Measurements from ENCODE around the gene SPECC1.

The SPECC1 gene

GRCh38 chr17:20197272-20197926 lies 188.2 kb downstream of the SPECC1 start:
- TF ChIP-seq CTCF (IDR thresholded peaks at IDR 0.05; ENCODE audit: insufficient read depth, low read length): no peak
- no peak for TF ChIP-seq POLR2AphosphoS5 (IDR thresholded peaks at IDR 0.05; ENCODE audit: low read depth)
- no peak overlapping the region for H3K4me3 ChIP-seq (replicated peaks; ENCODE audit: insufficient read depth, low read length)
- no peak overlapping the region for H3K27ac ChIP-seq (replicated peaks)
- no peak for DNase-seq (ENCODE audit: low read depth in 1 of 2, low spot score in 1 of 2)
- H3K27me3 ChIP-seq (ENCODE audit: insufficient read depth, poor library complexity, severe bottlenecking): no peaks in the 10 kb centered on the region

GRCh38 chr17:20200016-20200795 lies 191.0 kb downstream of the SPECC1 start:
- TF ChIP-seq SPI1 (IDR thresholded peaks at IDR 0.05; ENCODE audit: borderline replicate concordance, low read depth) (no peak), POLR2AphosphoS5 (IDR thresholded peaks at IDR 0.05; ENCODE audit: low read depth) (no peak), GABPA (IDR thresholded peaks at IDR 0.05; ENCODE audit: low read depth) (no peak)
- TF ChIP-seq, protein P1, sequence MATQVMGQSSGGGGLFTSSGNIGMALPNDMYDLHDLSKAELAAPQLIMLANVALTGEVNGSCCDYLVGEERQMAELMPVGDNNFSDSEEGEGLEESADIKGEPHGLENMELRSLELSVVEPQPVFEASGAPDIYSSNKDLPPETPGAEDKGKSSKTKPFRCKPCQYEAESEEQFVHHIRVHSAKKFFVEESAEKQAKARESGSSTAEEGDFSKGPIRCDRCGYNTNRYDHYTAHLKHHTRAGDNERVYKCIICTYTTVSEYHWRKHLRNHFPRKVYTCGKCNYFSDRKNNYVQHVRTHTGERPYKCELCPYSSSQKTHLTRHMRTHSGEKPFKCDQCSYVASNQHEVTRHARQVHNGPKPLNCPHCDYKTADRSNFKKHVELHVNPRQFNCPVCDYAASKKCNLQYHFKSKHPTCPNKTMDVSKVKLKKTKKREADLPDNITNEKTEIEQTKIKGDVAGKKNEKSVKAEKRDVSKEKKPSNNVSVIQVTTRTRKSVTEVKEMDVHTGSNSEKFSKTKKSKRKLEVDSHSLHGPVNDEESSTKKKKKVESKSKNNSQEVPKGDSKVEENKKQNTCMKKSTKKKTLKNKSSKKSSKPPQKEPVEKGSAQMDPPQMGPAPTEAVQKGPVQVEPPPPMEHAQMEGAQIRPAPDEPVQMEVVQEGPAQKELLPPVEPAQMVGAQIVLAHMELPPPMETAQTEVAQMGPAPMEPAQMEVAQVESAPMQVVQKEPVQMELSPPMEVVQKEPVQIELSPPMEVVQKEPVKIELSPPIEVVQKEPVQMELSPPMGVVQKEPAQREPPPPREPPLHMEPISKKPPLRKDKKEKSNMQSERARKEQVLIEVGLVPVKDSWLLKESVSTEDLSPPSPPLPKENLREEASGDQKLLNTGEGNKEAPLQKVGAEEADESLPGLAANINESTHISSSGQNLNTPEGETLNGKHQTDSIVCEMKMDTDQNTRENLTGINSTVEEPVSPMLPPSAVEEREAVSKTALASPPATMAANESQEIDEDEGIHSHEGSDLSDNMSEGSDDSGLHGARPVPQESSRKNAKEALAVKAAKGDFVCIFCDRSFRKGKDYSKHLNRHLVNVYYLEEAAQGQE (IDR thresholded peaks at IDR 0.05; ENCODE audit: insufficient replicate concordance, low read depth): no peak
- Histone ChIP-seq H3K27ac (replicated peaks) (no peak overlapping the region), H3K4me3 (replicated peaks; ENCODE audit: insufficient read depth, low read length) (no peak overlapping the region), H3K27me3 (ENCODE audit: insufficient read depth, poor library complexity, severe bottlenecking) (no peaks in the 10 kb centered on the region)
- DNase-seq (ENCODE audit: low read depth in 1 of 2, low spot score in 1 of 2): no peak

GRCh38 chr17:20200865-20201458 lies 191.8 kb downstream of the SPECC1 start:
- Histone ChIP-seq H3K4me3 (replicated peaks; ENCODE audit: insufficient read depth, low read length) (no peak overlapping the region), H3K27ac (replicated peaks) (no peak overlapping the region), H3K27me3 (ENCODE audit: insufficient read depth, poor library complexity, severe bottlenecking) (no peaks in the 10 kb centered on the region)
- no peak for DNase-seq (ENCODE audit: low read depth in 1 of 2, low spot score in 1 of 2)
- no peak for TF ChIP-seq GABPA (IDR thresholded peaks at IDR 0.05; ENCODE audit: low read depth)
- no peak for TF ChIP-seq POLR2AphosphoS5 (IDR thresholded peaks at IDR 0.05; ENCODE audit: low read depth)
- TF ChIP-seq SPI1 (IDR thresholded peaks at IDR 0.05; ENCODE audit: borderline replicate concordance, low read depth): no peak
- no peak for TF ChIP-seq CTCF (IDR thresholded peaks at IDR 0.05; ENCODE audit: insufficient read depth, low read length)
- TF ChIP-seq, protein P1 (IDR thresholded peaks at IDR 0.05; ENCODE audit: insufficient replicate concordance, low read depth): no peak

DNA sequence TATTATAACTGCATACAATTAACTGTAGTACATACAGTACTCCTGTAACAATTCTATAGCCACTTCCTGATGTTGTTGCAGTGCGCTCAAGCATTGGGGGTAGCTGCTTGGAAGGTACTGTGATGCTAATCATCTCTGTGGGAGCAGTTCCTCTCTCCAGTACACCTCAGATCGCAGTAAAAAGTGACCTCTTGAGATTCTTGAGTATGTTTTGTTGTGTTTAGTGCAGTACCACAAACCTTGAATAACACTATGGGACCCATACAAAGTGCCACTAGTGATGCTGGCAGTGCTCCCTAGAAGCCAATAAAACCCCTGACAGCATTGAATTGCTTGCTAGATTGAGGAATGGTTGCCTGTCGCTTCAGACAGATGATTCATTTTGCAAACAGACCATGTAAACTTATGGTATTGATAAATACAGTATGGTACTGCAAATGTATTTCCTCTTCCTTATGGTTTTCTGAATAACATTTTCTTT lies 193.0 kb downstream of the SPECC1 start:
- TF ChIP-seq SPI1 (IDR thresholded peaks at IDR 0.05; ENCODE audit: borderline replicate concordance, low read depth) (no peak), POLR2AphosphoS5 (IDR thresholded peaks at IDR 0.05; ENCODE audit: low read depth) (no peak), CTCF (IDR thresholded peaks at IDR 0.05; ENCODE audit: insufficient read depth, low read length) (no peak)
- TF ChIP-seq, protein P1 (IDR thresholded peaks at IDR 0.05; ENCODE audit: insufficient replicate concordance, low read depth): no peak
- no peak for DNase-seq (ENCODE audit: low read depth in 1 of 2, low spot score in 1 of 2)

More for the DNA sequence above, 193.0 kb downstream of the SPECC1 start:
- H3K27ac ChIP-seq (replicated peaks): no peak overlapping the region
- no peak overlapping the region for H3K4me3 ChIP-seq (replicated peaks; ENCODE audit: insufficient read depth, low read length)
- no peaks in the 10 kb centered on the region for H3K27me3 ChIP-seq (ENCODE audit: insufficient read depth, poor library complexity, severe bottlenecking)

Measured in HL-60 (cell line).